K562 (cell line): ENCODE measurements around the gene UBXN11. TPM values are rescaled to one million over a fixed set of nuclear protein-coding genes. Genes with fewer than 3 reads are reported as not detected.

ENCODE experiments used
- ATF3 ChIP-seq, 2 experiments: fragments of 450-650 bp in 1 of 2; sonication (generic) in 1 of 2; formaldehyde crosslinking in 1 of 2; IDR thresholded peaks in 1 of 2; conservative IDR thresholded peaks in 1 of 2; 2 replicates each; pipeline versions ENCODE4 v1.6.1 to v1.8.1; 2016 to 2023; ENCODE audit warnings: mild to moderate bottlenecking in 2 of 2, moderate library complexity in 2 of 2, inconsistent platforms in 1 of 2, missing genetic modification reagents in 1 of 2
- BCOR ChIP-seq: fragments of 450-650 bp; IDR thresholded peaks from 2 replicates; pipeline ENCODE4 v1.6.1; 2016
- CBFA2T2 ChIP-seq: fragments of 450-650 bp; conservative IDR thresholded peaks from 2 replicates; pipeline ENCODE4 v1.6.1; 2017; ENCODE audit warnings: mild to moderate bottlenecking
- FOSL1 ChIP-seq: fragments of 200-800 bp; sonication (Bioruptor generic); conservative IDR thresholded peaks from 2 replicates; pipeline ENCODE4 v1.6.1; 2016; ENCODE audit warnings: missing genetic modification characterization, missing compliant biosample characterization
- KLF13 ChIP-seq: fragments of 450-650 bp; IDR thresholded peaks from 2 replicates; pipeline ENCODE4 v1.6.1; 2016; ENCODE audit warnings: missing genetic modification characterization, low read depth, mild to moderate bottlenecking, missing compliant biosample characterization, moderate library complexity, borderline replicate concordance
- PCBP1 ChIP-seq: fragments of 200-400 bp; formaldehyde crosslinking; IDR thresholded peaks from 2 replicates; pipeline ENCODE4 v1.6.1; 2018; ENCODE audit warnings: mild to moderate bottlenecking, low read depth, low read length; ENCODE audit not compliant: poor library complexity, severe bottlenecking
- POLR2AphosphoS2 ChIP-seq: IDR thresholded peaks from 2 replicates; pipeline ENCODE4 v1.6.1; 2012; ENCODE audit warnings: low read length, improper control_type of control experiment
- RAD51 ChIP-seq: fragments of 450-650 bp; IDR thresholded peaks from 2 replicates; pipeline ENCODE4 v1.7.1; 2016; ENCODE audit warnings: low read depth, mild to moderate bottlenecking, borderline replicate concordance
- SP2 ChIP-seq: IDR thresholded peaks from 2 replicates; pipeline ENCODE4 v1.6.1; 2011; ENCODE audit warnings: mild to moderate bottlenecking, low read depth, low read length, moderate library complexity; ENCODE audit not compliant: poor library complexity, severe bottlenecking; ENCODE audit errors: extremely low read depth
- TCF7L2 ChIP-seq: fragments of 150-350 bp; IDR thresholded peaks from 2 replicates; pipeline ENCODE4 v1.6.1; 2016; ENCODE audit warnings: low read depth, mild to moderate bottlenecking, low read length, moderate library complexity
- ZHX1 ChIP-seq: fragments of 150-350 bp; conservative IDR thresholded peaks from 2 replicates; pipeline ENCODE4 v1.6.1; 2014; ENCODE audit warnings: low read length
- ZKSCAN3 ChIP-seq: fragments of 250-450 bp; sonication (Bioruptor Pico); IDR thresholded peaks from 2 replicates; pipeline ENCODE4 v1.4.0; 2020
- ZNF609 ChIP-seq: sonication (generic); formaldehyde crosslinking; IDR thresholded peaks from 2 replicates; pipeline ENCODE4 v1.8.1; 2023; ENCODE audit warnings: missing genetic modification reagents, mild to moderate bottlenecking, borderline replicate concordance
- polyA plus RNA-seq, 8 experiments: library from polyadenylated mRNA; depleted of rRNA in 4 of 8; stranded (reverse) in 5 of 8; unstranded in 3 of 8; fragments of >200 nt; fragmentation: Nextera tagmentation in 2 of 8; fragmentation: Illumina TruSeq in 1 of 8; extraction: Ambion mirVana in 2 of 8; extraction: Trizol in 1 of 8; gene quantifications; 2 replicates each; pipeline versions ENCODE4 v1.2.1 to v1.2.3, GENCODE V29; 2011 to 2014; ENCODE audit warnings: inconsistent platforms in 1 of 8, missing spikeins in 1 of 8
- total RNA-seq, 7 experiments: library from RNA; depleted of rRNA in 6 of 7; stranded (reverse); fragments of >200 nt in 6 of 7; fragmentation: Illumina TruSeq in 2 of 7; extraction: Trizol in 2 of 7; gene quantifications; 2 replicates each; pipeline versions ENCODE4 v1.2.1 to v1.2.3, GENCODE V29; 2011 to 2021; ENCODE audit warnings: low replicate concordance in 1 of 7
- TF ChIP-seq, protein P1 (sequence below): fragments of 450-650 bp; IDR thresholded peaks from 2 replicates; pipeline ENCODE4 v1.6.1; 2017; ENCODE audit warnings: mild to moderate bottlenecking, moderate library complexity
- TF ChIP-seq, protein P2 (sequence below): fragments of 450-650 bp; formaldehyde crosslinking; IDR thresholded peaks from 2 replicates; pipeline ENCODE4 v1.4.0; 2022; ENCODE audit warnings: missing genetic modification characterization

Gene UBXN11
- total and polyA plus RNA-seq, 9 of the 15 experiments (the other 6 are each of a cell fraction or from before 2014, with no cell fraction given) = 0.48 to 34.3 (median 11.3) TPM

DNA sequence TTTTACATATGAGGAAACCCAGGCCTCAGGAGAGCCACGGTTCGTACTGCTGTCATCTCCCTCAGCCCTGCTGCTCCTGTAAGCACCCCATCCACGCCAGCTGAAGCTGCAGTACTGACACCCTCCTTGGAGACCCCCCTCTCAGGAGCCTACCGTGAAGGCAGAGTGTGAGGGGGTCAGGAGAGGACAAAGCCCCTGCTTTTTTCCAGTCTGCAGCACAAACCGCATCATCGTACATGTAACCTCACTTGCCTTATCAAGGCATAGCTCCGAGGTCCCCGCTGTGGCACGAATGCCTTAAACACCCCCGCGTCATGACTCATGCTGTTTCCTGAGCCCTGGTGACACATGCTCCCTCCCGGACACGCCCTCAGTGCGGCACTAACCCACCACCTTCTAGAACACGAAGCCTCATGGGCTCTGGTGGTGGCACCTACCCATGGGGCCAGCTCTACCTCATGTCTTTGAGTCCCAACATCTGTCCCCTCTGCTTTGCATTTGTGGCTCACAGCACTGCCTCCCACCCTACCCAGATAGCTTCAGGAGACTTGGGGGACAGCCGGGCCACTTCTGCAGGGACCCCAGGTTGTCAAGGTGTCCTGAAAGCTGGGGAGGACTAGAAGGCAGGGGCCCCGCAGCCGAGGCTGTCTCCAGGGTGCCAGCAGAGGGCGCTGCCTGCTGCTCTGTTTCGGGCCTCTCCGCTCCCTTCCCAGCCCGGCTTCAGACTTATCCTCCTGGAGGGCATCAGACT is 21.7 kb downstream of the UBXN11 start (continued):
- TF ChIP-seq KLF13 (peak; percentile 84), ATF3 (IDR thresholded peaks at IDR 0.05) (peak; percentile 99), ATF3 (CRISPR knock-in tag; conservative IDR thresholded peaks at IDR 0.05) (peak; percentile 98), CBFA2T2 (peak; percentile 60), BCOR (peak; percentile 83), RAD51 (no peak; the same call in 1 of the 2 replicates), FOSL1 (peak; percentile 100), ZKSCAN3 (CRISPR knock-in tag) (no peak), PCBP1 (no peak), SP2 (no peak), POLR2AphosphoS2 (no peak), ZHX1 (no peak), ZNF609 (CRISPR knock-in tag) (peak; percentile 89), TCF7L2 (no peak)
- TF ChIP-seq, protein P1, sequence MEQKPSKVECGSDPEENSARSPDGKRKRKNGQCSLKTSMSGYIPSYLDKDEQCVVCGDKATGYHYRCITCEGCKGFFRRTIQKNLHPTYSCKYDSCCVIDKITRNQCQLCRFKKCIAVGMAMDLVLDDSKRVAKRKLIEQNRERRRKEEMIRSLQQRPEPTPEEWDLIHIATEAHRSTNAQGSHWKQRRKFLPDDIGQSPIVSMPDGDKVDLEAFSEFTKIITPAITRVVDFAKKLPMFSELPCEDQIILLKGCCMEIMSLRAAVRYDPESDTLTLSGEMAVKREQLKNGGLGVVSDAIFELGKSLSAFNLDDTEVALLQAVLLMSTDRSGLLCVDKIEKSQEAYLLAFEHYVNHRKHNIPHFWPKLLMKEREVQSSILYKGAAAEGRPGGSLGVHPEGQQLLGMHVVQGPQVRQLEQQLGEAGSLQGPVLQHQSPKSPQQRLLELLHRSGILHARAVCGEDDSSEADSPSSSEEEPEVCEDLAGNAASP = no peak
- TF ChIP-seq, protein P2, sequence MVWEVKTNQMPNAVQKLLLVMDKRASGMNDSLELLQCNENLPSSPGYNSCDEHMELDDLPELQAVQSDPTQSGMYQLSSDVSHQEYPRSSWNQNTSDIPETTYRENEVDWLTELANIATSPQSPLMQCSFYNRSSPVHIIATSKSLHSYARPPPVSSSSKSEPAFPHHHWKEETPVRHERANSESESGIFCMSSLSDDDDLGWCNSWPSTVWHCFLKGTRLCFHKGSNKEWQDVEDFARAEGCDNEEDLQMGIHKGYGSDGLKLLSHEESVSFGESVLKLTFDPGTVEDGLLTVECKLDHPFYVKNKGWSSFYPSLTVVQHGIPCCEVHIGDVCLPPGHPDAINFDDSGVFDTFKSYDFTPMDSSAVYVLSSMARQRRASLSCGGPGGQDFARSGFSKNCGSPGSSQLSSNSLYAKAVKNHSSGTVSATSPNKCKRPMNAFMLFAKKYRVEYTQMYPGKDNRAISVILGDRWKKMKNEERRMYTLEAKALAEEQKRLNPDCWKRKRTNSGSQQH (CRISPR knock-in tag) = peak; percentile 51; the same call in 1 of the 2 replicates
